ENCODE results near the gene SNX8.
A peak's percentile ranks its signal among the peaks of the same experiment; 100 is the strongest.
"Not testable (repeated sequence)": the region's sequence is repeated elsewhere in the genome, so short reads cannot be mapped to it uniquely, and the experiment has no call there.

SNX8 gene

GRCh38 chr7:2314209-2314955 lies at the start of gene SNX8:
Gene SNX8, minus strand, starts transcription at chr7:2314441. Its CDS starts 20 bp downstream, at chr7:2314421.
- in situ Hi-C loops (cut with HindIII; ENCODE audit: low pct_ligation_motif_present, low pct_unique_long_range_greater_than_20kb, low sequenced_read_pairs), result no loop called here
- peak; percentile 93 for DNase-seq

GRCh38 chr7:2362385-2363088 lies 48.3 kb upstream of the SNX8 start:
- in situ Hi-C loops (cut with HindIII; ENCODE audit: low pct_ligation_motif_present, low pct_unique_long_range_greater_than_20kb, low sequenced_read_pairs), result no loop called here
- no peak for DNase-seq

- in situ Hi-C loops (cut with HindIII; ENCODE audit: low pct_ligation_motif_present, low pct_unique_long_range_greater_than_20kb, low sequenced_read_pairs), result no loop called here
- no peak for DNase-seq
Measured at GRCh38 chr7:2360796-2361195, 46.6 kb upstream of the SNX8 start.

DNA sequence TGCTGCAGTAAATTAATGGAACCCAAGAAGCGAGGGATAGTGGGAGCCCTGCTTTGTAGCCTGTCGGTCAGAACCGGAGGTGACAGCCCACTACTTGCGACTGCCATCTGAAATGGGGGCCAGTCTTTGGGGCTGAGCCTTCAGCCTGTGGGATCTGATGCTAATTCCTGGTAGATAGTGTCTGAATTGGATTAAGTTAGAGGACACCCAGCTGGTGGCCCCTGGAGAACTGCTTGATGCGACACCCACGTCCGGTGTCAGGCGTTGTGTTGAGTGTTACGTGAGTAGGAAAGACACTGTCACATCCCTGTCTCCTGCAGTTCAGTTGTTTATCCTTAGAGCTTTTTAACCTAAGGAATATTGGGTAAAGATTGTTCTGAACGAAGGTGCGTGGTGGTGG lies 45.4 kb upstream of the SNX8 start:
- DNase-seq, result no peak
- in situ Hi-C loops (cut with HindIII; ENCODE audit: low pct_ligation_motif_present, low pct_unique_long_range_greater_than_20kb, low sequenced_read_pairs), result no loop called here

DNA sequence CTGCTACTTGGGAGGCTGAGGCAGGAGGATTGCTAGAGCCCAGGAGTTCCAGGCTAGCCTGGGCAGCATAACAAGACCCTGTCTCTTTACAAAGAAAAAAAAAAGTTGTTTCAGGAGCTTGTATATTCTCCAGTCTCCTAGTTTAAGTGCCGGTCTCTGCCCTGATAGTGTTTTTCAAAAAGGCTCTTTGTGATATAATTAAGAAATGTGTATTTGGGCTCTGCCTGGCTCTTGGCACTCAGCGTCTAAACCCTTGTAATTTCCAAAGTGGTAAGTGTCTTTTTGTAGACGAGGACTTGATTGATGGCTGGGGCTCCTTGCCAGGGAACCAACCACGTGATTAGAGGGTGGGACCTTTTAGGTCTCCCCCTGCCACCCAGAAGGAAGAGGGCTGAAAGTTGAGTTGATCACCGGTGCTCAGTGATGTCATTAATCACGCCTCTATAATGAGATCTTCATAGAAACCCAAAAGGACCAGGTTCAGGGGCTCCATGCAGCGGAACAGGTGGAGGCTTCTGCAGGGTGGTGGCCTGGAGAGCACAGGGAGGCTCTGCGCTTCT lies 44.8 kb upstream of the SNX8 start:
- no peak for DNase-seq
- in situ Hi-C loops (cut with HindIII; ENCODE audit: low pct_ligation_motif_present, low pct_unique_long_range_greater_than_20kb, low sequenced_read_pairs), result no loop called here

GRCh38 chr7:2357571-2357970 lies 43.3 kb upstream of the SNX8 start:
- in situ Hi-C loops (cut with HindIII; ENCODE audit: low pct_ligation_motif_present, low pct_unique_long_range_greater_than_20kb, low sequenced_read_pairs), result no loop called here
- DNase-seq, result no peak

GRCh38 chr7:2357165-2357564 lies 42.9 kb upstream of the SNX8 start:
- DNase-seq, result no peak
- in situ Hi-C loops (cut with HindIII; ENCODE audit: low pct_ligation_motif_present, low pct_unique_long_range_greater_than_20kb, low sequenced_read_pairs), result no loop called here

GRCh38 chr7:2355705-2356008 lies 41.4 kb upstream of the SNX8 start:
- in situ Hi-C loops (cut with HindIII; ENCODE audit: low pct_ligation_motif_present, low pct_unique_long_range_greater_than_20kb, low sequenced_read_pairs), result no loop called here
- peak; percentile 22 for DNase-seq

- in situ Hi-C loops (cut with HindIII; ENCODE audit: low pct_ligation_motif_present, low pct_unique_long_range_greater_than_20kb, low sequenced_read_pairs), result no loop called here
- DNase-seq, result peak; percentile 26
Measured at GRCh38 chr7:2354939-2355704, 40.9 kb upstream of the SNX8 start.

GRCh38 chr7:2354186-2354938 lies 40.1 kb upstream of the SNX8 start, which contains the start of gene EIF3B:
Gene EIF3B, plus strand, starts transcription at chr7:2354827. Its CDS starts 95 bp downstream, at chr7:2354922.
- peak; percentile 96 for DNase-seq
- in situ Hi-C loops (cut with HindIII; ENCODE audit: low pct_ligation_motif_present, low pct_unique_long_range_greater_than_20kb, low sequenced_read_pairs), result no loop called here

DNA sequence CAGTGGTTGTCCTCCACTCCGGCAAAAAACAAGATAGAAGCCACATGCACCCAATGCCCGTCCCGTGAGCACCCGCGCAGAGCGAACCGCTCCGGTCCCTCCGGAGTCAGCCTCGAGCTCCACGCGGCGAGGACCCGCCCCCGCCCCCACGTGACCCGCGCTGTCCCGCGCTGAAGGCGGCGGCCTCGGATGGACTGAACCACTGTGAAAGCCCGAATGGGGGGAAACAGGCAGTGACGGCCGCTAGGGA lies 39.6 kb upstream of the SNX8 start:
- DNase-seq, result peak; percentile 92
- in situ Hi-C loops (cut with HindIII; ENCODE audit: low pct_ligation_motif_present, low pct_unique_long_range_greater_than_20kb, low sequenced_read_pairs), result no loop called here

GRCh38 chr7:2353113-2353935 lies 39.1 kb upstream of the SNX8 start:
- DNase-seq, result no peak
- in situ Hi-C loops (cut with HindIII; ENCODE audit: low pct_ligation_motif_present, low pct_unique_long_range_greater_than_20kb, low sequenced_read_pairs), result no loop called here

DNA sequence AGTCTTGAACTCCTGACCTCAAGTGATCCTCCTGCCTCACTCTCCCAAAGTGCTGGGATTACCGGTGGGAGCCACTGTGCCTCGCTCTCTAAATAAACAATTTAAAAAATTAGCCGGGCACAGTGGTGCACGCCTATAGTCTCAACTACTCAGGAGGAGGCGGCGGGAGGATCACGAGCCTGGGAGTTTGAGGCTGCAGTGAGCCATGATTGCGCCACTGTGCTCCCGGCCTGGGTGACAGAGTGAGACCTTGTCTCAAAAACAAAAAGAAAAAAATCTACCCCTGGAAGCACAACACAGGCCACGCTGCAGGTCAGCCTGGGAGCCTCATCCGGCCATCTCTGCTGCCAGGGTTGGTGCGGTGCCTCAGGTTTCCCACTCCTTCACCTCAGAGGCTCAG lies 36.6 kb upstream of the SNX8 start:
- DNase-seq, result no peak
- in situ Hi-C loops (cut with HindIII; ENCODE audit: low pct_ligation_motif_present, low pct_unique_long_range_greater_than_20kb, low sequenced_read_pairs), result no loop called here

- in situ Hi-C loops (cut with HindIII; ENCODE audit: low pct_ligation_motif_present, low pct_unique_long_range_greater_than_20kb, low sequenced_read_pairs), result no loop called here
- DNase-seq, result no peak
Measured at GRCh38 chr7:2350055-2350454, 35.8 kb upstream of the SNX8 start.

DNA sequence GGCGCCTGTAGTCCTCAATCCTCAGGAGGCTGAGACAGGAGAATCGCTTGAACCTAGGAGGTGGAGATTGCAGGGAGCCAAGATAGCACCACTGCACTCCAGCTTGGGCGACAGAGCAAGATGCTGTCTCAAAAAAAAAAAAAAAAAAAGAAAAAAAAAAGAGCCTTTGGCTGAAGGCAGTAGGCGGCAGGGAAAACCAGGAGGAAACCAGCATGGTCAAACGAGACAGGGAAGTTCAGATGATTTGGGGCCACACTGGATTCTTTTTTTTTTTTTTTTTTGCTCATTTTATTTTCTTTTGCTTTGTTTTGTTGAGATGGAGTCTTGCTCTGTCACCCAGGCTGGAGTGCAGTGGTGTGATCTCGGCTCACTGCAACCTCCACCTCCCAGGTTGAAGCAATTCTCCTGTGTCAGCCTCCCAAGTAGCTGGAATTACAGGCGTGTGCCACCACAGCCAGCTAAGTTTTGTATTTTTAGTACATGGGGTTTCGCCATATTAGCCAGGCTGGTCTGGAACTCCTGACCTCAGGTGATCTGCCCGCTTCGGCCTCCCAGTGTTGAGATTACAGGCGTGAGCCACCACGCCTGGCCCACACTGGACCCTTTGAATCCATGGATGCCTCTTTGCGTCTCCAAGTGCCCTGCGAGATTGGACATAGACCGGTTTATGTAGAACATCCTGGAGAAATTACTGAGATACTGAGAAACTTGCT lies 33.3 kb upstream of the SNX8 start:
- in situ Hi-C loops (cut with HindIII; ENCODE audit: low pct_ligation_motif_present, low pct_unique_long_range_greater_than_20kb, low sequenced_read_pairs); DNase-seq: not testable (repeated sequence)

DNA sequence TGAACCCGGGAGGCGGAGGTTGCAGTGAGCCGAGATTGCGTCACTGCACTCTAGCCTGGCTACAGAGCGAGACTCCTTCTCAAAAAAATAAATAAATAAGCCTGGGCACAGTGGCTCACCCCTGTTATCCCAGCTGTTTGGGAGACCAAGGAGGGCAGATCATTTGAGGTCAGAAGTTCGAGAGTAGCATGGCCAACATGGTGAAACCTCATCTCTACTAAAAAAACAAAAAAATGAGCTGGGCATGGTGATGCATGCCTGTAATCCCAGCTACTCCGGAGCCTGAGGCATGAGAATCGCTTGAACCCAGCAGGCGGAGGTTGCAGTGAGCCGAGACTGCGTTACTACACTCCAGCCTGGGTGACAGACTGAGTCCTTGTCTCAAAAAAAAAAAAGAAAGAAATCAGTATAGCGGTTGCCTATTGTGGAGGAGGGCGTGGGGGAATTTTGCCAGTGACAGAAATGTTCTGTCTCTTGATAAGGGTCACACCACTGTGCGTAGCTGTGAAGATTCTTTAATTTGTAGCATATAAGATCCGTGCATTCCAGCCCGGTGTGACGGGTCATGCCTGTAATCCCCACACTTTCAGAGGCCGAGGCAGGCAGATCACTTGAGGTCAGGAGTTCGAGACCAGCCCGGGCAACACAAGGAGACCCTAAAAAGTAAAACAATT lies 22.5 kb upstream of the SNX8 start:
- in situ Hi-C loops (cut with HindIII; ENCODE audit: low pct_ligation_motif_present, low pct_unique_long_range_greater_than_20kb, low sequenced_read_pairs), result no loop called here
- DNase-seq, result no peak

Measured in ACHN (cell line).